ENCODE data around the gene SAMD4B. TPM values are rescaled to one million over a fixed set of nuclear protein-coding genes. Genes with fewer than 3 reads are reported as not detected.

The SAMD4B gene
- total RNA-seq, 1 donor from 2014 or later, result 53.3 TPM

DNA sequence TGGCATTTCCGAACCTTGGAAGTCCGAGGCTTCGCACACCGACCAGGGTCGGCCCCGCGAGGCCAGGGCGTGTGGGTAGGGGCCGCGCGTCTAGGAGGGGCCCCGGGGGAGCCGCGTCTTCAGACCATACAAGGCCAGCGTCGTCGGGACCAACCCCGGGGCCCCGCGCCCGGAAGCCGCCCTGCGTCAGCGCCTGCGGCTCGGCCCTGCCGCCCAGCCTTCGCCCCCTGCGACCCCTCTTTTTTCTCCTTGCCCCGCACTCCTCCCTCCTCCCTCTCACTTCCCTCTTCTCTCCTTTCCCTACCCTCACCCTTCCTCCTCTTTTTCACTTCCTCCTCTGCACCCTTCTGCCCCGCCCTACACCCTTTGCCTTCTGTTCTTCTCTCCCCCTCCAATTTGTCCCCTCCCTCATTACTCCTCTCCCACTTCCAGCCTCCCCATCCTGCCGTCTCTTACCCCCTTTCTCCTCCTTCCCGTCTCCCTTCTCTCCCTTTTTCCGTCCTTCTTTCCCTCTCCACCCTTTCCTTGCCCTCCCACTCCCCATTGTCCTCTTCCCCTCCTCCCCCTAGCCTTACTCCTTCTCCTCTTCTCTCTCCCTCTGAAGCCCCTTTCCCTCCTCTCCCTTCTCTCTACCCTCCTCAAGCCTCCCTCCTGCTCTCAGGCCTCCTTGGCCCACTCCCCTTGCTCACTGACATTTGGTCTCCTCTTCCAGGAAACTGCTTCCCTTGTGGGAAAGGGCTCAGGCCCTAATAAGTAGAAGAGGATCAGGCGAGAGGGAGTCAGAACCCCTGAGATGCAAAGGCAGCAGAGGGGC lies 68.0 kb downstream of the SAMD4B start:
- peak; percentile 3 for ATAC-seq

DNA sequence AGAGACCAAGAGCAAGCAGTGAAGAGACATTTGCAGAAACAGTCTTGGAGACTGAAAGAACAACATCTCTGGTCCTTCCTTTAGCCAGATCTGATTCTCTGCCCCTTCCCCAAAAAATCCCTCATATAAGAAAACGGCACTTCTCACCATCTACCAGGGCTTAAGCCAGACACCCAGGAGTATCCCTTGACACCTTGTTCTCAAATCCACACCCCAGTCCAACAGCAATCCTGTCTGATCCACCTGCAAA lies 68.5 kb downstream of the SAMD4B start:
- ATAC-seq, result no peak

DNA sequence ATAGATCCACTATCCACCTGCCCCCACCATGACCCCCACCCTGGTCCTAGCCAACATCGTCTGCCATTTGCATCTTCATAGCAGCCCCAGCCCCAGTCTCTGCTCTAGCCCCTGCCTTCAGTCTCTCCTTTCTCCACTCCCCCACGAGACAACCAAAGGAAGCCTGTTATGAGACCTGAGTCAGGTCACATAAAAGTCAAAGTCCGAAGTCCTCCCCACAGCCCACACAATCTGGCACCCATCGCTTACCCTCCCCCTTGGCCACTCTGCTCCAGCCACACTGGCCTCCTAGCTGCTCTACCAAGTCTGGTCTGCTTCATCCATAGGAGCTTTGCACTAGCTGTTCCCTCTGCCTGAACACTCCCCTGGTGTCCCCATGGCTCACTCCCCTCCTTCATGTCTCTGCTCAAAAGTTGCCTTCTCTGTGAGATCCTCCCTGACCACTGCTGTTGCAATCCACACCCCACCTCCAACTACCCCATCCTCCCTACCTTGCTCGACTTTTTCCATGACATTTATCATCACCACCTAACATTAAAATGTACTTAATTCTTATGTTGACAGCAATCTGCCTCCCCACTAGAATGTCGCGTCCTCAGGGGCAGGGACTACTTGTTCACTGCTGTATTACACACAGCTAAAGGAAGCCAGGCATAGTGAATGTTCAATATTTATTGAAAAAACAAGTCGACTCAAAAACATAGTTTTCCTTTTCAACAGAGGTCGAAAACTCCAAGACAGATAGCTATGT lies 69.0 kb downstream of the SAMD4B start:
- ATAC-seq, result peak; percentile 0

DNA sequence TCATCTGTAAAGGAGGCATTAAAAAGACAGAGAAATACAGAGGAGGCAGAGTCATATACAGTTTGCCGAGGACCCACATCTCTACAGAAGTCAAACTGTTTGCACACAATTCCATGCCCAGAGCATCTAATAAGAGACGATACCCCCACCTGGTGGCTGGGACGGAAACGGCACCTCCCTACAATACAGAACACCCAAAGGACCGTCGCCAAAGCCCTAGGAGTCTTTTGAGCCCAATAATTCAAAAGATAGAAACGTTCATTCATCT lies 69.5 kb downstream of the SAMD4B start:
- peak; percentile 26 for ATAC-seq

GRCh38 chr19:39412100-39412866 lies 70.1 kb downstream of the SAMD4B start, which contains the start of gene PLEKHG2:
PLEKHG2 (plus strand) TSS chr19:39412669; CDS start chr19:39414087, 1,418 bp downstream.
- ATAC-seq, result peak; percentile 48

GRCh38 chr19:39412867-39413271 lies 70.6 kb downstream of the SAMD4B start:
- ATAC-seq, result no peak

GRCh38 chr19:39413272-39413910 lies 71.2 kb downstream of the SAMD4B start:
- ATAC-seq, result no peak

GRCh38 chr19:39413911-39414608 lies 71.8 kb downstream of the SAMD4B start:
- ATAC-seq, result no peak

DNA sequence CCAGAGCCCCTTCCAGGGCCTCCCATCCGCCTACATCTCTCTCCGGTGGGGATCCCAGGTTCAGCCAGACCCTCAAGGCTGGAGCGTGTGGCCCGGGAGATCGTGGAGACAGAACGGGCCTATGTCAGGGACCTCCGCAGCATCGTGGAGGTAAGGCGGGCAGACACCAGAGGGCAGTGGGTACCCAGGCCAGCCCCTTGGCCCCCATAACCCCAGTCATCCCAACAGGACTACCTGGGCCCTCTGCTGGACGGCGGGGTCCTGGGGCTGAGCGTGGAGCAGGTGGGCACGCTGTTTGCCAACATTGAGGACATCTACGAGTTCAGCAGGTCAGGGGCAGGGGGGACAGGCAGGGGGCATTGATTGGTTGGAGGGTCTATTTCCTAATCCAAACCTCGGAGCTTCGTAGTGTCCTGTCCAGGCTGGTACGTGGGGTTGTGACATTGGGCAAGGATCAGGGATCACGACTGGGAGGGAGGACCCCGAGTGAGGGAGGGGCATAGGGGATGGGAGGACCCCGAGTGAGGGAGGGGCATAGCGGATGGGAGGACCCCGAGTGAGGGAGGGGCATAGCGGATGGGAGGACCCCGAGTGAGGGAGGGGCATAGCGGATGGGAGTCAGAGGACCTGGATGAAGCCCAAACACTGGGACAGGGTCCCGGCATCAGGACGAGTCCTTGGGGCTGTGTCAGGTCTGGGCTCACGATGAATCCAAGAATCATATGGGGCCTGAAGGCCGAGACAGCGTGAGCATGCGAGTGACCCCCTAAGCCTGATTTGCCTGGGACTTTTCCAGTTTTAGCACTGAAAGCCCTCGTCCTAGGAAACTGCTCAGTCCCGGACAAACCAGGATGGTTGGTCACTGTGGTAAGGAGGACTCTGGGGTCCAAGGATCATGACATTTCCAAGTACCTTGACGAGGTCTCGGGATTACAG lies 73.2 kb downstream of the SAMD4B start:
- no peak for ATAC-seq

DNA sequence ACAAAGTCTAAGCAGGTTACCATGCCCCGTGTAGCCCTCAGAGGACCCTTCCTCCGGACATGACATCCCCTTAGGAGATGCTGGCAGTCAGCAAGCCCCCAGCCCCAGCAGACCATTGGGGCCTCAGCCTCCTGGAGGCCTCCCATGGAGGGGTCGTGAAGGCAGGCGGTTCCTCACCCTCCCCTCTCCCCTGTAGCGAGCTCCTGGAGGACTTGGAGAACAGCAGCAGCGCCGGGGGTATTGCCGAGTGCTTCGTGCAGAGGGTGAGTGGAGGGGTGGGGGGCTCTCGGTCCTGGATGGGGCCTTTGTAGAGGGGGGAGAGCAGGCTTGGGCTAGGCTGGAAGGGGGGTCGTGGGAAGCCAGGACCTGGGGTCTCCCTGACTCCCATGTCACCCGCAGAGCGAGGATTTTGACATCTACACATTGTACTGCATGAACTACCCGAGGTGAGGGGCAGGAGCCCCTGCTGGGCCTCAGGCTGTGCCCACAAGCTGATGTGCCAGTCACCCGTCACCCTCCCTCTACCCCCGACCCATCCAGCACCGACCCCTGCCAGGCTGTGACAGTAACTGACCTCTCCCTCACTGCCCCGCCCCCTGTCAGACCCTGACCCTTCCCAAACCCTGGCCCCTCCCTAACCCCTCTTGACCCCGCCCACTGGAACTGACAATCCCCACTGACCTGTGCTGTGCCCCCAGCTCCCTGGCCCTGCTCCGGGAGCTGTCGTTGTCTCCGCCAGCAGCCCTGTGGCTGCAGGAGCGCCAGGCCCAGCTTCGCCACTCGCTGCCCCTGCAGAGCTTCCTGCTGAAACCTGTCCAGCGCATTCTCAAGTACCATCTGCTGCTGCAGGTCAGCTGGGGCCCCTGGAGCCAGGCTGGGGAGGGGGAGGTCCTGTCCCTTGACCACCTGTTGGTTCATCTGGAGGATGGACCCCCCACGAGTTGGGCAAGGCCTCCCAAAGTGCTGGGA lies 74.2 kb downstream of the SAMD4B start:
- no peak for ATAC-seq

DNA sequence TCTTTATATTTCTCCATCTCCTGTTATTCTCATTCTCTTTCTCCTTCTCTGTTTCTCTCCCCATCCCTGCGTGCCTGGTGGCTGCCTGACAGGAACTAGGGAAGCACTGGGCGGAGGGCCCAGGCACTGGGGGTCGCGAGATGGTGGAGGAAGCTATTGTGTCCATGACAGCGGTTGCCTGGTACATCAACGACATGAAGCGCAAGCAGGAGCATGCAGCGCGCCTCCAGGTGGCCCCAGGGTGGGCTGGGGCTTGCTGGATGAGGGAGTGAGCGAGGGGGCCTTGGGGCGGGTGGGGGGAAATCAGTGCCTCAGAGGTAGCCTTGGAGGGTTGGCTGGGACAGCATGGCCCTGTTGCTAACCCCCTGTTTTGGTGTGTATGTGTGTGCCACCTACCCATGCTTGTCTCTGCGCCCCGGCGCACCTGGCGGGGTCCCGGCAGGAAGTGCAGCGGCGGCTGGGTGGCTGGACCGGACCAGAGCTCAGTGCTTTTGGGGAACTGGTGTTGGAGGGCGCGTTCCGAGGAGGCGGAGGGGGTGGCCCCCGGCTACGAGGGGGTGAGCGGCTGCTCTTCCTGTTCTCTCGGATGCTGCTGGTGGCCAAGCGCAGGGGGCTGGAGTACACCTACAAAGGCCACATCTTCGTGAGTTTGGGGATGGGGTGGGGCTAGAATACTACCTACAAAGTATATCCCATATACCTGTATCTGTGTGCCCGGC lies 75.4 kb downstream of the SAMD4B start:
- ATAC-seq, result no peak

DNA sequence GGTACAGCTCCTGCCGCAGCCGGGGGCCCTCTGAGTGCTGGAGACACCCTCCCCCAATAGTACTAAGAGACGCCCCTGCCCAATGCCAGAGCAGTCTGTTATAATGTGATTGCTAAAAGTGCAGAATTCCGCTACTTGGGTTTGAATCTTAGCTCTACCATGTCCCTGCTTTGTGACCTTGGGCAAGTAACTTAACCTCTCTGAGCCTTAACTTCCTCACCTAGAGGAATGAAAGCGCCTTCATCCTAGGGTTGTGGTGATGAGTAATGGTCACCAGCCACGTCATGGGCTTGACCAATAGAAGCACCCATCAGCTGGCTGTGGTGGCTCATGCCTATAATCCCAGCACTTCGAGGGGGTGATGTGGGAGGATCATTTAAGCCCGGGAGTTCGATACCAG lies 76.8 kb downstream of the SAMD4B start:
- ATAC-seq, result no peak

GRCh38 chr19:39420769-39421168 lies 78.5 kb downstream of the SAMD4B start:
- no peak for ATAC-seq

- no peak for ATAC-seq
Observed at GRCh38 chr19:39422020-39422419, 79.8 kb downstream of the SAMD4B start.

DNA sequence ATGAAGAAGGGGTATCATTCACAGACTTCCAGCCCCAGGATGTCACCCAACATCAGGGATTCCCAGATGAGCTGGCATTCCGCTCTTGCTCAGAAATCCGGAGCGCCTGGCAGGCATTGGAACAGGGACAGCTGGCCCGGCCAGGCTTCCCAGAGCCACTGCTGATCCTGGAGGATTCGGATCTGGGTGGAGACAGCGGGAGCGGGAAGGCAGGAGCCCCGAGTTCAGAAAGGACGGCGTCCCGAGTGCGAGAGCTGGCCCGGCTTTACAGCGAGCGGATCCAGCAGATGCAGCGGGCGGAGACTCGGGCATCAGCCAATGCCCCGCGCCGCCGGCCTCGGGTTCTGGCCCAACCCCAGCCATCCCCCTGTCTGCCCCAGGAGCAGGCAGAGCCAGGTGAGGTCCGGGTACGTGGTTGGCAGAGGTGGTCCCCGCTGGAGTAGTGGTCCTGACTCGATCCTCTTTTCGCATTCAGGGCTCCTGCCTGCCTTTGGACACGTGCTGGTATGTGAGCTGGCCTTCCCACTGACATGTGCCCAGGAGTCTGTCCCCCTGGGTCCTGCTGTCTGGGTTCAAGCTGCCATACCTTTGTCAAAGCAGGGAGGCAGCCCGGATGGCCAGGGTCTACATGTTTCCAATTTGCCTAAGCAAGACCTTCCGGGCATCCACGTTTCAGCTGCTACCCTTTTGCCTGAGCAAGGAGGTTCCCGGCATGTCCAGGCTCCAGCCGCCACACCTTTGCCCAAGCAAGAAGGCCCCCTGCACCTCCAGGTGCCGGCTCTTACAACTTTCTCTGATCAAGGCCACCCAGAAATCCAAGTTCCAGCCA lies 81.3 kb downstream of the SAMD4B start:
- no peak for ATAC-seq

DNA sequence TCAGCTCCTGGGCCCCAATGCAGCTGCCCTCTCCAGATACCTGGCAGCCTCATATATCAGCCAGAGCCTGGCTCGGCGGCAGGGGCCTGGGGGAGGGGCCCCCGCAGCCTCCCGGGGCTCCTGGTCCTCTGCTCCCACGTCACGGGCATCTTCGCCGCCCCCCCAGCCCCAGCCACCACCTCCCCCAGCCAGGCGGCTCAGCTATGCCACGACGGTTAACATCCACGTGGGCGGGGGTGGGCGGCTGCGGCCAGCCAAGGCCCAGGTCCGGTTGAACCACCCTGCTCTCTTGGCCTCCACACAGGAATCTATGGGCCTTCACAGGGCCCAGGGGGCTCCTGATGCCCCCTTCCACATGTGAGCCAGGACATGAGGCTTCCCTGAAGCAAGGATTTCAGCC lies 82.7 kb downstream of the SAMD4B start:
- no peak for ATAC-seq

DNA sequence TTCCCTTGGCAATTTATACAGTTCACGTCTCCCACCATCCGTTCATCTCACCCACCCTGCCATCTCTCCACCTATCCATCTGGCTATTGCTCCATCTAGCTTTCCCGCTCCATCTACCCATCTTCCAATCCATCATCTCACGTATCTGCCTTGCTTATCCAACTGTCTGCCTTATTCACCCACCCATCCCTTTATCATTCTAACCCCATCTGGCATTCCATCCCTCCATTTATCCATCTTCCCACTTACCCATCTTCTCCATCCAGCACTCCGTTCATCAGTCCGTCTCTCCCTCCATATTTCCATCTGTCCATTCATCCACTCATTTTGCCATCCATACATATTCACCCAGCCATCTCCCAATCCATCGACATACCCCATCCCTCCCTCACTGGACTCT lies 83.5 kb downstream of the SAMD4B start:
- ATAC-seq, result no peak

GRCh38 chr19:39426170-39426569 lies 83.9 kb downstream of the SAMD4B start:
- ATAC-seq, result no peak

GRCh38 chr19:39427707-39428106 lies 85.5 kb downstream of the SAMD4B start:
- no peak for ATAC-seq

All from esophagus mucosa (tissue), 1 donor.